GM19467 (cell line): ENCODE measurements around the gene PDHX.

Source experiments
- ATAC-seq: cut with Tn5 transposase; IDR thresholded peaks from one replicate; pipeline ENCODE4 v1.9.1; 2021; ENCODE audit warnings: mild to moderate bottlenecking, moderate library complexity; ENCODE audit not compliant: unreplicated experiment

The PDHX gene

GRCh38 chr11:34986883-34987520 lies 70.6 kb downstream of the PDHX start:
- ATAC-seq, result no peak

- no peak for ATAC-seq
These were observed 71.2 kb downstream of the PDHX start for GRCh38 chr11:34987617-34988016.

GRCh38 chr11:34988294-34989255 lies 72.2 kb downstream of the PDHX start:
- no peak for ATAC-seq

- no peak for ATAC-seq
These were observed 74.5 kb downstream of the PDHX start for GRCh38 chr11:34990916-34991315.

- no peak for ATAC-seq
These were observed 78.4 kb downstream of the PDHX start for GRCh38 chr11:34994854-34995253.

- ATAC-seq, result no peak
These were observed 80.5 kb downstream of the PDHX start for GRCh38 chr11:34996958-34997357.

- ATAC-seq, result no peak
These were observed 81.6 kb downstream of the PDHX start for GRCh38 chr11:34997952-34998528.

GRCh38 chr11:34999453-34999852 lies 83.0 kb downstream of the PDHX start:
- ATAC-seq, result no peak

GRCh38 chr11:35003186-35003585 lies 86.8 kb downstream of the PDHX start:
- no peak for ATAC-seq

GRCh38 chr11:35003658-35004057 lies 87.2 kb downstream of the PDHX start:
- ATAC-seq, result no peak

GRCh38 chr11:35005141-35005780 lies 88.8 kb downstream of the PDHX start:
- no peak for ATAC-seq

- peak; percentile 83 for ATAC-seq
These were observed 90.1 kb downstream of the PDHX start for GRCh38 chr11:35006389-35007128.

GRCh38 chr11:35007277-35007676 lies 90.9 kb downstream of the PDHX start:
- no peak for ATAC-seq

- ATAC-seq, result no peak
These were observed 92.9 kb downstream of the PDHX start for GRCh38 chr11:35009191-35009943.

GRCh38 chr11:35009944-35010342 lies 93.5 kb downstream of the PDHX start:
- ATAC-seq, result no peak

- ATAC-seq, result no peak
These were observed 94.2 kb downstream of the PDHX start for GRCh38 chr11:35010654-35011053.

GRCh38 chr11:35011389-35011788 lies 95.0 kb downstream of the PDHX start:
- no peak for ATAC-seq

GRCh38 chr11:35011944-35012343 lies 95.5 kb downstream of the PDHX start:
- ATAC-seq, result no peak

GRCh38 chr11:35012467-35013191 lies 96.2 kb downstream of the PDHX start:
- peak; percentile 59 for ATAC-seq
